Stimulated activated CD4-positive, alpha-beta T cell treated with anti-CD3 and anti-CD28 coated beads, TNF-alpha, amount 100 ng/mL, for 4 hours (primary cell): ENCODE results near the gene GRB7.

Experiments used
- DNase-seq, 3 experiments: peaks; one replicate each; pipeline ENCODE4 v3.0.0-alpha.2; 2020; ENCODE audit warnings: low read depth in 3 of 3

GRB7 gene

GRCh38 chr17:39772987-39773934, 35.5 kb downstream of the GRB7 start:
- no peak for DNase-seq

GRCh38 chr17:39774047-39774446, 36.3 kb downstream of the GRB7 start:
- DNase-seq, result no peak

GRCh38 chr17:39775031-39775430, 37.3 kb downstream of the GRB7 start:
- no peak for DNase-seq

- no peak for DNase-seq
Observed at GRCh38 chr17:39776252-39776651, 38.5 kb downstream of the GRB7 start.

- no peak for DNase-seq
Observed at GRCh38 chr17:39777534-39778365, 40.0 kb downstream of the GRB7 start.

- DNase-seq, result no peak
Observed at GRCh38 chr17:39781031-39781860, 43.5 kb downstream of the GRB7 start.

- DNase-seq, result no peak
Observed at GRCh38 chr17:39781861-39782213, 44.1 kb downstream of the GRB7 start.

GRCh38 chr17:39782481-39782880, 44.7 kb downstream of the GRB7 start:
- no peak for DNase-seq

- no peak for DNase-seq
Observed at GRCh38 chr17:39782980-39783379, 45.2 kb downstream of the GRB7 start.

GRCh38 chr17:39787041-39787440, 49.3 kb downstream of the GRB7 start:
- DNase-seq, result no peak

- no peak for DNase-seq
Observed at GRCh38 chr17:39787743-39788484, 50.2 kb downstream of the GRB7 start.

GRCh38 chr17:39791111-39791992, 53.6 kb downstream of the GRB7 start:
- DNase-seq, result peak in 1 of 3 experiments; percentile 26

GRCh38 chr17:39792526-39793221, 54.9 kb downstream of the GRB7 start:
- no peak for DNase-seq

GRCh38 chr17:39793301-39793872, 55.6 kb downstream of the GRB7 start:
- no peak for DNase-seq

- no peak for DNase-seq
Observed at GRCh38 chr17:39794249-39794970, 56.7 kb downstream of the GRB7 start.
